Endothelial cell of umbilical vein (primary cell): Measurements from ENCODE around the gene KCNE4. TPM values are rescaled to one million over a fixed set of nuclear protein-coding genes. Genes with fewer than 3 reads are reported as not detected.

Experiments
- BruUV-seq: library from RNA; stranded (reverse); fragments of 400-500 nt; replicated peaks from 2 replicates; lab custom pipeline; 2021; lab: Mats Ljungman, UMichigan
- CTCF ChIA-PET: fragments of 300-600, 350-600 bp; sonication (Branson Sonifier 250); formaldehyde crosslinking; loops from one replicate; lab custom pipeline; 2021; ENCODE audit warnings: antibody characterized with exemption, inconsistent platforms; lab: Charles Lee
- POLR2A ChIA-PET: fragments of 300-600, 350-600 bp; sonication (Branson Sonifier 250); formaldehyde crosslinking; loops from one replicate; lab custom pipeline; 2021; ENCODE audit warnings: antibody characterized with exemption, inconsistent platforms; lab: Charles Lee
- DNase-seq: peaks from one replicate; pipeline ENCODE4 v3.0.0-alpha.2; 2011; ENCODE audit warnings: low read depth, low spot score
- FAIRE-seq: peaks from 2 replicates; lab custom pipeline; 2011; peaks lifted over from hg19 to GRCh38; lab: Jason Lieb, UNC
- H2AFZ ChIP-seq: 2 replicates; pipeline ENCODE4 v1.6.0; 2012; ENCODE audit warnings: low read depth, low read length, control low read depth, inconsistent platforms
- H3K27ac ChIP-seq: 2 replicates; pipeline ENCODE4 v1.5.1; 2011; ENCODE audit warnings: low read depth, mild to moderate bottlenecking, control low read depth, low read length, moderate library complexity; ENCODE audit not compliant: insufficient read depth
- H3K27me3 ChIP-seq, 2 experiments: 2 replicates each; pipeline versions ENCODE4 v1.6.0 to v1.6.1; 2011; ENCODE audit warnings: low read length in 2 of 2, mixed read lengths in 1 of 2; ENCODE audit not compliant: control insufficient read depth in 2 of 2, insufficient read depth in 2 of 2
- H3K36me3 ChIP-seq, 2 experiments: 2 replicates in 1 of 2; 3 replicates in 1 of 2; pipeline ENCODE4 v1.5.1; 2011; ENCODE audit warnings: low read length in 2 of 2, mild to moderate bottlenecking in 1 of 2, moderate library complexity in 1 of 2; ENCODE audit not compliant: control insufficient read depth in 2 of 2, insufficient read depth in 2 of 2; ENCODE audit errors: extremely low read depth in 1 of 2
- H3K4me1 ChIP-seq: 3 replicates; pipeline ENCODE4 v1.5.1; 2011; ENCODE audit warnings: mild to moderate bottlenecking, low read length; ENCODE audit not compliant: control insufficient read depth, insufficient read depth; ENCODE audit errors: extremely low read depth
- H3K4me2 ChIP-seq: 2 replicates; pipeline ENCODE4 v1.6.1; 2011; ENCODE audit warnings: low read length, control low read depth, mixed read lengths; ENCODE audit not compliant: insufficient read depth
- H3K4me3 ChIP-seq, 3 experiments: fragments of 200-600 bp in 1 of 3; sonication (generic), shearing (Covaris generic) in 1 of 3; replicated peaks in 1 of 3; 2 replicates each; pipeline ENCODE4 v1.5.1; 2011 to 2016; ENCODE audit warnings: control low read depth in 3 of 3, low read length in 3 of 3, mild to moderate bottlenecking in 2 of 3, inconsistent platforms in 1 of 3, low read depth in 1 of 3, moderate library complexity in 1 of 3; ENCODE audit not compliant: insufficient read depth in 1 of 3
- H3K79me2 ChIP-seq: 2 replicates; pipeline ENCODE4 v1.6.0; 2012; ENCODE audit warnings: low read length, inconsistent platforms; ENCODE audit not compliant: control insufficient read depth, insufficient read depth
- H3K9ac ChIP-seq: replicated peaks from 2 replicates; pipeline ENCODE3; 2011; ENCODE audit warnings: low read length, control low read depth; ENCODE audit not compliant: insufficient read depth; ENCODE audit errors: extremely low read depth
- H3K9me1 ChIP-seq: replicated peaks from 3 replicates; pipeline ENCODE4 v1.6.0; 2011; ENCODE audit warnings: mild to moderate bottlenecking, low read length; ENCODE audit not compliant: control insufficient read depth, insufficient read depth; ENCODE audit errors: extremely low read depth
- H3K9me3 ChIP-seq: replicated peaks from 2 replicates; pipeline ENCODE4 v1.5.1; 2012; ENCODE audit warnings: low read length, inconsistent platforms; ENCODE audit not compliant: control insufficient read depth, insufficient read depth
- H4K20me1 ChIP-seq: replicated peaks from 2 replicates; pipeline ENCODE3; 2011; ENCODE audit warnings: mild to moderate bottlenecking, low read length; ENCODE audit not compliant: control insufficient read depth, insufficient read depth; ENCODE audit errors: extremely low read depth
- CTCF ChIP-seq, 2 donors: IDR thresholded peaks; 1 replicate in 1 of 2; 2 replicates in 1 of 2; pipeline ENCODE4 v1.5.1; 2011; ENCODE audit warnings: low read length in 2 of 2, mild to moderate bottlenecking in 2 of 2, moderate library complexity in 2 of 2, control low read depth in 1 of 2, inconsistent platforms in 1 of 2, low read depth in 1 of 2; ENCODE audit not compliant: insufficient read depth in 1 of 2; ENCODE audit errors: extremely low read depth in 1 of 2
- EZH2 ChIP-seq: IDR thresholded peaks from 2 replicates; pipeline ENCODE4 v1.6.1; 2012; ENCODE audit warnings: borderline replicate concordance, low read depth, mild to moderate bottlenecking, moderate library complexity, low read length, inconsistent platforms; ENCODE audit not compliant: severe bottlenecking
- FOS ChIP-seq: IDR thresholded peaks from 2 replicates; pipeline ENCODE4 v1.6.1; 2011; ENCODE audit warnings: mild to moderate bottlenecking, low read length, moderate library complexity, borderline replicate concordance; ENCODE audit not compliant: insufficient read depth
- GATA2 ChIP-seq: IDR thresholded peaks from 2 replicates; pipeline ENCODE4 v1.7.0; 2011; ENCODE audit warnings: low read depth, mild to moderate bottlenecking, moderate library complexity, mixed read lengths, low read length; ENCODE audit not compliant: insufficient read length, insufficient read depth
- JUN ChIP-seq: IDR thresholded peaks from 2 replicates; pipeline ENCODE4 v1.6.1; 2011; ENCODE audit warnings: borderline replicate concordance, low read depth; ENCODE audit not compliant: insufficient read length, insufficient read depth
- MAX ChIP-seq: IDR thresholded peaks from 2 replicates; pipeline ENCODE4 v1.6.1; 2011; ENCODE audit not compliant: insufficient read depth, insufficient read length
- MYC ChIP-seq: IDR thresholded peaks from one replicate; pipeline ENCODE4 v1.6.1; 2011; ENCODE audit warnings: mild to moderate bottlenecking, low read depth, low read length
- POLR2A ChIP-seq: IDR thresholded peaks from 2 replicates; pipeline ENCODE4 v1.6.1; 2012; ENCODE audit warnings: low read depth, mild to moderate bottlenecking, control low read depth, low read length
- POLR2AphosphoS5 ChIP-seq: IDR thresholded peaks from 2 replicates; pipeline ENCODE4 v1.6.1; 2012; ENCODE audit warnings: low read depth, mild to moderate bottlenecking, control low read depth, low read length, moderate library complexity; ENCODE audit not compliant: insufficient read depth
- dilution Hi-C: fragments of 300-500 bp; cut with MboI; formaldehyde crosslinking; loops from one replicate; pipeline ENCODE4 v1.15.0; 2019; ENCODE audit warnings: low sequenced_read_pairs; ENCODE audit not compliant: extremely low pct_ligation_motif_present
- intact Hi-C: fragments of 100-400 bp; cut with micrococcal nuclease; formaldehyde crosslinking; loops from one replicate; pipeline ENCODE4 v1.10.0; 2022
- polyA plus RNA-seq, 4 experiments: library from polyadenylated mRNA; depleted of rRNA in 3 of 4; stranded (reverse) in 3 of 4; unstranded in 1 of 4; fragments of >200 nt; gene quantifications; 2 replicates each; pipeline versions ENCODE4 v1.2.1 to v1.2.3, GENCODE V29; 2011 to 2012; ENCODE audit warnings: missing spikeins in 1 of 4
- total RNA-seq: library from RNA; stranded (reverse); gene quantifications from 2 replicates; pipeline ENCODE4 v1.2.3, GENCODE V29; 2021

The KCNE4 gene
- total and polyA plus RNA-seq, 2 donors (not counting 3 experiments of a cell fraction or from before 2014, with no cell fraction given) = 0.01 TPM; not detected in 1

GRCh38 chr2:223102040-223102400, 50.0 kb downstream of the KCNE4 start:
- DNase-seq (no peak), FAIRE-seq (no peak)
- Histone ChIP-seq H3K36me3 (no peaks in the 10 kb centered on the region), H3K4me1 (no peaks in the 10 kb centered on the region), H3K9me1 (no peaks in the 10 kb centered on the region), H3K27me3 (no peaks in the 10 kb centered on the region), H3K27ac (no peak overlapping the region), H3K79me2 (no peaks in the 10 kb centered on the region), H4K20me1 (no peaks in the 10 kb centered on the region), H3K4me2 (no peak overlapping the region), H2AFZ (no peak overlapping the region), H3K9ac (no peak overlapping the region), H3K9me3 (no peaks in the 10 kb centered on the region), H3K4me3 (no peak overlapping the region)
- CTCF ChIA-PET = interaction anchor here (0.9 to 4.2 kb wide), 9 partner anchors 12 to 695 kb away, joined by 3 to 73 read pairs (median 3); no protein-coding TSS in a partner anchor
- dilution Hi-C loops = no loop called here
- no TSS peak for BruUV-seq
- intact Hi-C loops = loop anchor here (10.0 kb wide), 1 partner anchor 513 kb away; no protein-coding TSS in a partner anchor
- POLR2A ChIA-PET = no interaction called here
- no peak for TF ChIP-seq MYC
- TF ChIP-seq FOS = no peak
- no peak for TF ChIP-seq POLR2A
- no peak for TF ChIP-seq JUN
- no peak for TF ChIP-seq POLR2AphosphoS5
- TF ChIP-seq CTCF (IDR thresholded peaks at IDR 0.05; ENCODE audit: extremely low read depth in 1 of 2, insufficient read depth in 1 of 2, low read depth in 1 of 2, low read length in 2 of 2) = no peak
- TF ChIP-seq GATA2 = no peak
- no peak for TF ChIP-seq EZH2
- TF ChIP-seq MAX = no peak
